Epidermal melanocyte (primary cell): Measurements from ENCODE around the gene MYPN.
"Not testable (repeated sequence)": the region's sequence is repeated elsewhere in the genome, so short reads cannot be mapped to it uniquely, and the experiment has no call there.

ENCODE experiments used
- DNase-seq: peaks from one replicate; pipeline ENCODE4 v3.0.0; 2011; ENCODE audit warnings: low spot score; ENCODE audit not compliant: insufficient read length

Gene MYPN

GRCh38 chr10:68166871-68167585 is 57.7 kb downstream of the MYPN start:
- no peak for DNase-seq

GRCh38 chr10:68167586-68168189 is 58.4 kb downstream of the MYPN start:
- DNase-seq, result no peak

GRCh38 chr10:68171539-68172080 is 62.3 kb downstream of the MYPN start:
- no peak for DNase-seq

GRCh38 chr10:68172324-68172723 is 63.0 kb downstream of the MYPN start:
- DNase-seq, result no peak

- no peak for DNase-seq
Measured at GRCh38 chr10:68175949-68176348, 66.7 kb downstream of the MYPN start.

- no peak for DNase-seq
Measured at GRCh38 chr10:68176797-68177196, 67.5 kb downstream of the MYPN start.

GRCh38 chr10:68178592-68178991 is 69.3 kb downstream of the MYPN start:
- no peak for DNase-seq

GRCh38 chr10:68179016-68179415 is 69.7 kb downstream of the MYPN start:
- DNase-seq, result no peak

GRCh38 chr10:68180490-68180889 is 71.2 kb downstream of the MYPN start:
- no peak for DNase-seq

- DNase-seq, result no peak
Measured at GRCh38 chr10:68184546-68184945, 75.3 kb downstream of the MYPN start.

- DNase-seq, result no peak
Measured at GRCh38 chr10:68185085-68185484, 75.8 kb downstream of the MYPN start.

GRCh38 chr10:68188835-68189234 is 79.5 kb downstream of the MYPN start:
- DNase-seq, result no peak

- no peak for DNase-seq
Measured at GRCh38 chr10:68192113-68192512, 82.8 kb downstream of the MYPN start.

- DNase-seq, result no peak
Measured at GRCh38 chr10:68194290-68194689, 85.0 kb downstream of the MYPN start.

- DNase-seq, result not testable (repeated sequence)
Measured at GRCh38 chr10:68195776-68196175, 86.5 kb downstream of the MYPN start.

GRCh38 chr10:68196701-68197100 is 87.4 kb downstream of the MYPN start:
- no peak for DNase-seq

- DNase-seq, result no peak
Measured at GRCh38 chr10:68202960-68203353, 93.7 kb downstream of the MYPN start.

- peak; percentile 63 for DNase-seq
Measured at GRCh38 chr10:68208424-68209042, 99.2 kb downstream of the MYPN start.

GRCh38 chr10:68211669-68212068 is 102.4 kb downstream of the MYPN start:
- no peak for DNase-seq

- DNase-seq, result peak; percentile 44
Measured at GRCh38 chr10:68212721-68213352, 103.5 kb downstream of the MYPN start.

GRCh38 chr10:68218786-68219185 is 109.5 kb downstream of the MYPN start:
- DNase-seq, result no peak

GRCh38 chr10:68221196-68221595 is 111.9 kb downstream of the MYPN start:
- no peak for DNase-seq
